Chondrocyte (in vitro differentiated cells): Measurements from ENCODE around the gene NBAS. TPM values are rescaled to one million over a fixed set of nuclear protein-coding genes. Genes with fewer than 3 reads are reported as not detected.

Experiments
- DNase-seq: peaks from one replicate; pipeline ENCODE4 v3.0.0; 2021; ENCODE audit warnings: mixed read lengths, low spot score
- H3K27ac Mint-ChIP-seq: one replicate; pipeline ENCODE4 v1.8.0; 2021; ENCODE audit warnings: mild to moderate bottlenecking, moderate library complexity, mixed read lengths; ENCODE audit not compliant: unreplicated experiment
- H3K27me3 Mint-ChIP-seq: 2 replicates; pipeline ENCODE4 v1.8.0; 2021; ENCODE audit warnings: low read depth, mixed read lengths
- H3K36me3 Mint-ChIP-seq: 2 replicates; pipeline ENCODE4 v1.8.0; 2021; ENCODE audit warnings: low read depth, mixed read lengths
- H3K4me1 Mint-ChIP-seq: 2 replicates; pipeline ENCODE4 v1.8.0; 2021; ENCODE audit warnings: low read depth, mild to moderate bottlenecking, mixed read lengths
- H3K4me3 Mint-ChIP-seq: one replicate; pipeline ENCODE4 v1.8.0; 2021; ENCODE audit warnings: mild to moderate bottlenecking, moderate library complexity, mixed read lengths; ENCODE audit not compliant: unreplicated experiment
- H3K9me3 Mint-ChIP-seq: 2 replicates; pipeline ENCODE4 v1.8.0; 2021; ENCODE audit warnings: low read depth, mixed read lengths
- total RNA-seq: library from RNA; stranded (reverse); gene quantifications from 3 replicates; pipeline ENCODE4 v1.2.1, GENCODE V29; 2021
- TF ChIP-seq, protein P1 (sequence below): fragments of 200-600 bp; sonication (generic); IDR thresholded peaks from 2 replicates; pipeline ENCODE4 v1.5.0; 2021; ENCODE audit warnings: antibody characterized with exemption, mild to moderate bottlenecking, moderate library complexity

The NBAS gene
- total RNA-seq, 1 donor from 2014 or later = 47.6 TPM

DNA sequence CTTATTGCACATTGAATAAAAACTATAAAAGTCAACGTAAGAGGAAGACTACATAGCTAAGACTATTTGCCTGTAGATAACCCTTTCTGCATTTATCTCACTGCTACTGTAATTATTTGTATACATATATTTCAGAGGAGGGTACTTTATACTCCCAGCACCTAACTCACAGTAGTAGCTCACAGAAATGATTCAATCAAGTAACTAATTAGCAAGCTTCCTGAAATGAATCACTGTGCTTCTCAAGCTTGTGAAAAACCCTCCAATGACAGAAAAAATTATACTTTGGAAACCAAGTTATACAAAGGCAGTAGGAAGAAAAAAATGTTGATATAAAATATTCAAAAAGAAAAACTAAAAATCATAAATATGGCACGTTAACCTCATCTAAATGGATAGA lies 124.9 kb downstream of the NBAS start:
- Mint-ChIP-seq H3K27me3 (no peaks in the 10 kb centered on the region), H3K27ac (no peak overlapping the region), H3K36me3 (peaks cover 6% of the 10 kb centered on the region), H3K4me3 (no peak overlapping the region), H3K4me1 (peaks cover 4% of the 10 kb centered on the region), H3K9me3 (no peaks in the 10 kb centered on the region)
- TF ChIP-seq, protein P1, sequence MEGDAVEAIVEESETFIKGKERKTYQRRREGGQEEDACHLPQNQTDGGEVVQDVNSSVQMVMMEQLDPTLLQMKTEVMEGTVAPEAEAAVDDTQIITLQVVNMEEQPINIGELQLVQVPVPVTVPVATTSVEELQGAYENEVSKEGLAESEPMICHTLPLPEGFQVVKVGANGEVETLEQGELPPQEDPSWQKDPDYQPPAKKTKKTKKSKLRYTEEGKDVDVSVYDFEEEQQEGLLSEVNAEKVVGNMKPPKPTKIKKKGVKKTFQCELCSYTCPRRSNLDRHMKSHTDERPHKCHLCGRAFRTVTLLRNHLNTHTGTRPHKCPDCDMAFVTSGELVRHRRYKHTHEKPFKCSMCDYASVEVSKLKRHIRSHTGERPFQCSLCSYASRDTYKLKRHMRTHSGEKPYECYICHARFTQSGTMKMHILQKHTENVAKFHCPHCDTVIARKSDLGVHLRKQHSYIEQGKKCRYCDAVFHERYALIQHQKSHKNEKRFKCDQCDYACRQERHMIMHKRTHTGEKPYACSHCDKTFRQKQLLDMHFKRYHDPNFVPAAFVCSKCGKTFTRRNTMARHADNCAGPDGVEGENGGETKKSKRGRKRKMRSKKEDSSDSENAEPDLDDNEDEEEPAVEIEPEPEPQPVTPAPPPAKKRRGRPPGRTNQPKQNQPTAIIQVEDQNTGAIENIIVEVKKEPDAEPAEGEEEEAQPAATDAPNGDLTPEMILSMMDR = no peak
- DNase-seq = no peak

DNA sequence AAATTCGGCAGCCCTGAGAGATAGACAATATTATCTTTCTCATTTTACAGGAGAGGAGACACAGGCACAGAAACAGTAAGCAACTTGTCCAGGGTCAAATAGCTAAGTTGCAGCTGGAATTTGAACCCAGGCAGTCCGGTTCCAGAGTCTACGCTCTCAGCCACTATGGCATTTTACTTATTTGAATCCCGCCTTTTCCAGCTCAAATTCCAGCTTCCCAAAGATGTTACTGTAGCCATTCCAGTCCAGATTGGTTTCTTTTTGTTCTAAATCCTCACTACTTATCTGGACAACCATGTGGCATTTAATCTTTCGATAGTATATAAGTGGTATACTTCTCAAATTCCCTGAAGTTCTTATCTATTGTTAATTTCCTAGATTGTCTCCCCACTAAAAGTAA lies 125.7 kb downstream of the NBAS start:
- peaks cover 6% of the 10 kb centered on the region for H3K36me3 Mint-ChIP-seq
- no peak overlapping the region for H3K27ac Mint-ChIP-seq
- TF ChIP-seq, protein P1 = no peak
- no peak for DNase-seq
- H3K27me3 Mint-ChIP-seq = no peaks in the 10 kb centered on the region
- peaks cover 4% of the 10 kb centered on the region for H3K4me1 Mint-ChIP-seq
- H3K9me3 Mint-ChIP-seq = no peaks in the 10 kb centered on the region
- H3K4me3 Mint-ChIP-seq = no peak overlapping the region

DNA sequence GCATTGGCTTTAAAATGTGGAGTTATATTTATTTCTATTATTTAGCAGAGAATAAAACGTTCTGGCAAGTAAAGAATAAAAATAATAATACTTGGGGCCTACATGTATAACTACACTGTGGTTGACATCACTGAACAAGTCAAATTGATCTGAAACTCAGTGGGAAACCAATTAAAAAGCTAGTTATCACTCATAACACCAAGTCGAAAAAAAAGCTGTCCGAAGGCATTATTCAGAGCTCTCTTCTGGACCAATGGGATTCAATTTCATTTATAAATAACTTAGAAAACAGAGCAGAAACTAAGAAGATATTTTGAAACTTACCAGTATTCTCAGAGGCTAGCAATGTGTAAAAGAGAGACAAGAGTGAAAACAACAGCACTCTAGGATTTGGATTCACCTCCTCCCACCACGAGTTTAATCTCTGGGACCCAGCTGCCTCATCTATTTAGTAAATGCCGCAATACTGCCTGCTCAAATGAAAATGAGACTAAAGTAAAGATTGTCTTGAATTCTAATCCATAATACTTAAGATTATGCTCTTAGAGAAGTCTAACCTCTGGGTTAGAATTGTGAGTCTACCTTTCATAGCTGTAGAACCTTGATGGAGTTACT lies 128.4 kb downstream of the NBAS start:
- Mint-ChIP-seq H3K27ac (no peak overlapping the region), H3K36me3 (no peaks in the 10 kb centered on the region), H3K4me1 (no peaks in the 10 kb centered on the region), H3K27me3 (no peaks in the 10 kb centered on the region), H3K4me3 (no peak overlapping the region), H3K9me3 (no peaks in the 10 kb centered on the region)
- TF ChIP-seq, protein P1 = no peak
- no peak for DNase-seq

DNA sequence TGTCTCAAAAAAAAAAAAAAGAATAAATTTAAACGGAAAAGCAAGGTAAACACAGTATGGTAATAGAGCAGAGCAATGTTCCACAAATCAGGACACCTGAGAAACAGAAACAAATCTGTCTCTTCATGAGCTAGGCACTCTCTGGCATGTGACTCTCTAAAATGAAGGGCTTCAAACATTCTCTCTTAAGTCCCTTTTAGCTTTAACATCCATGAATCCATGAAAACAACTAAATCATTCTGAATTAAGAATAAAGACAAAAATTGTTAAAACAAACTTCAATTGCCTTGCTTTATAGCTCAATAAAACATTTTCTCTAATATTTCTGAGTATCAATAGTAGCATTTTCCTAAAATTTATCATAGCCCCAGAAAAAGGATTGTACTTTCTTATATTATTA lies 132.1 kb downstream of the NBAS start:
- H3K4me3 Mint-ChIP-seq = no peak overlapping the region
- no peaks in the 10 kb centered on the region for H3K9me3 Mint-ChIP-seq
- TF ChIP-seq, protein P1 = no peak
- no peaks in the 10 kb centered on the region for H3K27me3 Mint-ChIP-seq
- no peaks in the 10 kb centered on the region for H3K4me1 Mint-ChIP-seq
- peaks cover 6% of the 10 kb centered on the region for H3K36me3 Mint-ChIP-seq
- no peak overlapping the region for H3K27ac Mint-ChIP-seq
- DNase-seq = no peak

DNA sequence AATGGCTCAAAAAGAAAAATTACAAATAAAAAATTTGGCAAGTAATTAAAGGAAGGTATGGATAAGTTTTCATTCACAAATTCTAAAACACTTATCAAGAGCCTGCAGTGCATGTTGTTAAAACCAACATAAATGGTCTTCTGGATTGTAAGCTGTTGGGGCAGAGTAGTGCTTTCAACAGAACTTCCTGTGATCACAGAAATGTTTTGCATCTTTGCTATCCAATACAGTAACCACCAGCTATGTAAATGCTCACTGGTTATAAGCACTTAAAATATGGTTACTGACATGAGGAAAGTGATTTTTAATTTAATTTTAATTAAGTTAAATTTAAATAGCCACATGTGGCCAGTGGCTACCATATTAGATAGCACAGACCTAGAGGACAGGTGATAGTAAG lies 133.1 kb downstream of the NBAS start:
- H3K36me3 Mint-ChIP-seq = peaks cover 9% of the 10 kb centered on the region
- H3K4me3 Mint-ChIP-seq = no peak overlapping the region
- no peak overlapping the region for H3K27ac Mint-ChIP-seq
- TF ChIP-seq, protein P1 = no peak
- H3K4me1 Mint-ChIP-seq = no peaks in the 10 kb centered on the region
- no peak for DNase-seq
- H3K9me3 Mint-ChIP-seq = no peaks in the 10 kb centered on the region
- no peaks in the 10 kb centered on the region for H3K27me3 Mint-ChIP-seq
